Right atrium auricular region (tissue), 2 donors: ENCODE results near the gene CGB1. TPM values are rescaled to one million over a fixed set of nuclear protein-coding genes. Genes with fewer than 3 reads are reported as not detected.
"Not testable (repeated sequence)": the region's sequence is repeated elsewhere in the genome, so short reads cannot be mapped to it uniquely, and the experiment has no call there.

ENCODE experiments used
- DNase-seq: peaks from one replicate; pipeline ENCODE4 v3.0.0-alpha.2; 2019; ENCODE audit warnings: low spot score
- H3K27ac ChIP-seq, 2 donors: fragments of 200-600 bp; sonication (generic); 1 replicate in 1 of 2; 2 replicates in 1 of 2; pipeline ENCODE4 v1.5.1; 2016 to 2019
- H3K27me3 ChIP-seq, 2 donors: fragments of 200-600 bp; sonication (generic); one replicate each; pipeline versions ENCODE4 v1.5.1 to v1.6.0; 2017 to 2019
- H3K36me3 ChIP-seq: fragments of 200-600 bp; sonication (generic); one replicate; pipeline ENCODE4 v1.5.1; 2016
- H3K4me1 ChIP-seq, 2 donors: fragments of 200-600 bp; sonication (generic); one replicate each; pipeline versions ENCODE4 v1.5.1 to v1.6.0; 2017 to 2019
- H3K4me3 ChIP-seq, 2 donors: fragments of 200-600 bp; sonication (generic); 1 replicate in 1 of 2; 2 replicates in 1 of 2; pipeline ENCODE4 v1.5.1; 2017 to 2019; ENCODE audit warnings: mild to moderate bottlenecking in 1 of 2, moderate library complexity in 1 of 2
- H3K9me3 ChIP-seq, 2 donors: fragments of 200-600 bp; sonication (generic); one replicate each; pipeline ENCODE4 v1.5.1; 2019
- CTCF ChIP-seq, 2 donors: fragments of 200-600 bp; sonication (generic); IDR thresholded peaks; one replicate each; pipeline ENCODE4 v1.5.1; 2019; ENCODE audit warnings: antibody characterized with exemption in 2 of 2
- total RNA-seq, 2 donors: library from RNA; depleted of rRNA; stranded (reverse); fragments of >200 nt; gene quantifications; one replicate each; pipeline ENCODE4 v1.1.0, GENCODE V29; 2016

Gene CGB1
- total RNA-seq, 2 donors from 2014 or later: not detected

GRCh38 chr19:49022116-49022515 lies 14.6 kb downstream of the CGB1 start:
- Histone ChIP-seq H3K4me3 (no peak overlapping the region), H3K4me1 (peaks cover 0 to 26% of the 10 kb centered on the region in 2 donors), H3K27ac (no peak overlapping the region), H3K36me3 (no peaks in the 10 kb centered on the region), H3K9me3 (no peaks in the 10 kb centered on the region), H3K27me3 (no peaks in the 10 kb centered on the region)
- no peak for TF ChIP-seq CTCF (IDR thresholded peaks at IDR 0.05)
- no peak for DNase-seq

GRCh38 chr19:49020931-49021895 lies 15.5 kb downstream of the CGB1 start:
- DNase-seq: no peak
- Histone ChIP-seq H3K9me3 (no peaks in the 10 kb centered on the region), H3K27ac (no peak overlapping the region), H3K4me1 (peaks cover 0 to 27% of the 10 kb centered on the region in 2 donors), H3K36me3 (no peaks in the 10 kb centered on the region), H3K27me3 (no peaks in the 10 kb centered on the region), H3K4me3 (no peak overlapping the region)
- TF ChIP-seq CTCF (IDR thresholded peaks at IDR 0.05): no peak

GRCh38 chr19:49020342-49020741 lies 16.4 kb downstream of the CGB1 start:
- no peaks in the 10 kb centered on the region for H3K9me3 ChIP-seq
- H3K27ac ChIP-seq: no peak overlapping the region
- peaks cover 0 to 27% of the 10 kb centered on the region in 2 donors for H3K4me1 ChIP-seq
- H3K36me3 ChIP-seq: peaks cover 4% of the 10 kb centered on the region
- H3K4me3 ChIP-seq: no peak overlapping the region
- no peak for TF ChIP-seq CTCF (IDR thresholded peaks at IDR 0.05)
- H3K27me3 ChIP-seq: no peaks in the 10 kb centered on the region
- DNase-seq: no peak

GRCh38 chr19:49019242-49019932 lies 17.3 kb downstream of the CGB1 start:
- H3K9me3 ChIP-seq: no peaks in the 10 kb centered on the region
- no peak for DNase-seq
- no peaks in the 10 kb centered on the region for H3K27me3 ChIP-seq
- no peak overlapping the region for H3K27ac ChIP-seq
- peaks cover 0 to 27% of the 10 kb centered on the region in 2 donors for H3K4me1 ChIP-seq
- peaks cover 14% of the 10 kb centered on the region for H3K36me3 ChIP-seq
- H3K4me3 ChIP-seq: peak overlapping the region; percentile 26 to 55
- TF ChIP-seq CTCF (IDR thresholded peaks at IDR 0.05): no peak

GRCh38 chr19:49018388-49019241 lies 18.1 kb downstream of the CGB1 start:
- not testable (repeated sequence) for H3K27ac ChIP-seq, H3K27me3 ChIP-seq, H3K9me3 ChIP-seq, DNase-seq
- H3K4me1 ChIP-seq: peaks cover 0 to 27% of the 10 kb centered on the region in 2 donors
- peak overlapping the region; percentile 27 to 55 for H3K4me3 ChIP-seq
- H3K36me3 ChIP-seq: peaks cover 15% of the 10 kb centered on the region
